K562 (cell line): ENCODE data around the gene LEMD1. TPM values are rescaled to one million over a fixed set of nuclear protein-coding genes. Genes with fewer than 3 reads are reported as not detected.
A peak's percentile ranks its signal among the peaks of the same experiment; 100 is the strongest.

Source experiments
- ATAC-seq: fragments of 200-7000 bp; cut with Tn5 transposase; 3 replicates; pipeline ENCODE4 v1.9.1; 2020; ENCODE audit warnings: moderate library complexity
- BruUV-seq: library from RNA; stranded (reverse); fragments of 400-500 nt; replicated peaks from 2 replicates; lab custom pipeline; 2021; lab: Mats Ljungman, UMichigan
- CTCF ChIA-PET: fragments of 300-600 bp; formaldehyde crosslinking; extraction: SDS; loops from one replicate; lab custom pipeline; 2021; ENCODE audit warnings: low intra/inter-chr PET ratio; lab: Yijun Ruan, JAX
- POLR2A ChIA-PET: fragments of 300-600, 350-650 bp; sonication (Branson Sonifier 250); formaldehyde crosslinking; extraction: SDS; loops from one replicate; lab custom pipeline; 2021; ENCODE audit warnings: antibody characterized with exemption, inconsistent platforms; lab: Yijun Ruan, JAX
- DNase-seq, 4 experiments: peaks; one replicate each; pipeline versions ENCODE4 v3.0.0 to v3.0.0-alpha.2; 2011 to 2018; ENCODE audit warnings: low spot score in 3 of 4, mixed read lengths in 3 of 4; ENCODE audit errors: extremely low read depth in 1 of 4
- FAIRE-seq: peaks from 2 replicates; lab custom pipeline; 2011; peaks lifted over from hg19 to GRCh38; lab: Jason Lieb, UNC
- H2AFZ ChIP-seq: 2 replicates; pipeline ENCODE4 v1.6.0; 2011; ENCODE audit warnings: low read depth, low read length, control low read depth, inconsistent platforms
- H3K27ac ChIP-seq: fragments of 200-600 bp; 3 replicates; pipeline ENCODE4 v1.8.0; 2011; ENCODE audit warnings: low read depth, mild to moderate bottlenecking, control low read depth, inconsistent platforms, low read length, moderate library complexity, mixed read lengths; ENCODE audit errors: extremely low read depth
- H3K27me3 ChIP-seq, 2 experiments: fragments of 300-600 bp in 1 of 2; 2 replicates in 1 of 2; 3 replicates in 1 of 2; pipeline versions ENCODE4 v1.6.0 to v1.8.0; 2011; ENCODE audit warnings: inconsistent platforms in 2 of 2, low read length in 2 of 2, mild to moderate bottlenecking in 1 of 2, mixed read lengths in 1 of 2, moderate library complexity in 1 of 2; ENCODE audit not compliant: control insufficient read depth in 2 of 2, insufficient read depth in 2 of 2
- H3K36me3 ChIP-seq: fragments of 300-600 bp; 3 replicates; pipeline ENCODE4 v1.8.0; 2011; ENCODE audit warnings: mild to moderate bottlenecking, low read length, inconsistent platforms; ENCODE audit not compliant: control insufficient read depth, insufficient read depth
- H3K4me1 ChIP-seq, 2 experiments: fragments of 200-600 bp in 1 of 2; replicated peaks in 1 of 2; 2 replicates in 1 of 2; 3 replicates in 1 of 2; pipeline versions ENCODE4 v1.5.1 to v1.8.0; 2011; ENCODE audit warnings: inconsistent platforms in 2 of 2, low read length in 2 of 2, mild to moderate bottlenecking in 1 of 2, mixed read lengths in 1 of 2, moderate library complexity in 1 of 2; ENCODE audit not compliant: control insufficient read depth in 2 of 2, insufficient read depth in 2 of 2
- H3K4me2 ChIP-seq: 2 replicates; pipeline ENCODE4 v1.6.1; 2011; ENCODE audit warnings: low read length, control low read depth, inconsistent platforms, mixed read lengths; ENCODE audit not compliant: insufficient read depth
- H3K4me3 ChIP-seq: fragments of 200-600 bp; sonication (generic), shearing (Covaris generic); 2 replicates; pipeline ENCODE4 v1.5.1; 2016; ENCODE audit warnings: control low read depth, inconsistent platforms
- H3K79me2 ChIP-seq: fragments of 200-600 bp; 3 replicates; pipeline ENCODE4 v1.8.0; 2011; ENCODE audit warnings: low read length, inconsistent platforms; ENCODE audit not compliant: control insufficient read depth, insufficient read depth
- H3K9ac ChIP-seq, 2 experiments: 2 replicates each; pipeline versions ENCODE4 v1.6.0 to v1.6.1; 2011; ENCODE audit warnings: low read depth in 2 of 2, low read length in 2 of 2, control low read depth in 1 of 2, inconsistent platforms in 1 of 2, mild to moderate bottlenecking in 1 of 2, mixed read lengths in 1 of 2; ENCODE audit not compliant: insufficient read depth in 1 of 2
- H3K9me1 ChIP-seq: one replicate; pipeline ENCODE4 v1.6.0; 2011; ENCODE audit warnings: inconsistent platforms, mild to moderate bottlenecking, low read length, moderate library complexity; ENCODE audit not compliant: control insufficient read depth, insufficient read depth
- H3K9me3 ChIP-seq: replicated peaks from 2 replicates; pipeline ENCODE4 v1.5.1; 2011; ENCODE audit warnings: low read depth, low read length, inconsistent platforms; ENCODE audit not compliant: control insufficient read depth, insufficient read depth
- H4K20me1 ChIP-seq: replicated peaks from 2 replicates; pipeline ENCODE4 v1.6.1; 2011; ENCODE audit warnings: low read length, inconsistent platforms, mixed read lengths; ENCODE audit not compliant: control insufficient read depth, insufficient read depth
- C11orf30 ChIP-seq: fragments of 450-650 bp; IDR thresholded peaks from 2 replicates; pipeline ENCODE4 v1.6.1; 2016; ENCODE audit warnings: low read depth, mild to moderate bottlenecking
- ETV5 ChIP-seq: sonication (generic); formaldehyde crosslinking; IDR thresholded peaks from 2 replicates; pipeline ENCODE4 v1.4.0; 2020; ENCODE audit warnings: low read depth, mild to moderate bottlenecking, missing genetic modification reagents
- MAFG ChIP-seq: fragments of 450-650 bp; conservative IDR thresholded peaks from 2 replicates; pipeline ENCODE4 v1.6.1; 2016; ENCODE audit warnings: missing genetic modification characterization, missing compliant biosample characterization
- MYNN ChIP-seq, 2 experiments: sonication (generic); formaldehyde crosslinking in 1 of 2; IDR thresholded peaks; 2 replicates each; pipeline versions ENCODE4 v1.5.0 to v1.6.1; 2016 to 2020; ENCODE audit warnings: antibody characterized with exemption in 1 of 2, missing genetic modification reagents in 1 of 2
- NUFIP1 ChIP-seq: fragments of 450-650 bp; IDR thresholded peaks from 2 replicates; pipeline ENCODE4 v1.6.1; 2018; ENCODE audit not compliant: partially characterized antibody
- ZNF316 ChIP-seq: fragments of 450-650 bp; IDR thresholded peaks from 2 replicates; pipeline ENCODE4 v1.6.1; 2016
- ZNF398 ChIP-seq: fragments of 250-450 bp; sonication (Bioruptor Pico); IDR thresholded peaks from 2 replicates; pipeline ENCODE4 v1.8.0; 2021; ENCODE audit warnings: moderate library complexity, mild to moderate bottlenecking, inconsistent platforms
- WGBS: fragments of 100-300 bp; shearing (Covaris generic); methylation state at CpG from one replicate; pipeline ENCODE4 v1.1.6; 2016; ENCODE audit warnings: low coverage, mixed read lengths; ENCODE audit not compliant: insufficient coverage; ENCODE audit errors: missing lambda C conversion rate; 5-methylcytosine and 5-hydroxymethylcytosine counted together
- in situ Hi-C: fragments of 300-500 bp; cut with MboI; formaldehyde crosslinking; loops from 4 replicates; pipeline ENCODE4 v1.15.0; 2018; ENCODE audit warnings: inconsistent platforms, mixed read lengths
- intact Hi-C: fragments of 100-400 bp; cut with micrococcal nuclease; formaldehyde crosslinking; loops from 2 replicates; pipeline ENCODE4 v1.14.2; 2022
- polyA plus RNA-seq, 8 experiments: library from polyadenylated mRNA; depleted of rRNA in 4 of 8; stranded (reverse) in 5 of 8; unstranded in 3 of 8; fragments of >200 nt; fragmentation: Nextera tagmentation in 2 of 8; fragmentation: Illumina TruSeq in 1 of 8; extraction: Ambion mirVana in 2 of 8; extraction: Trizol in 1 of 8; gene quantifications; 2 replicates each; pipeline versions ENCODE4 v1.2.1 to v1.2.3, GENCODE V29; 2011 to 2014; ENCODE audit warnings: inconsistent platforms in 1 of 8, missing spikeins in 1 of 8
- total RNA-seq, 7 experiments: library from RNA; depleted of rRNA in 6 of 7; stranded (reverse); fragments of >200 nt in 6 of 7; fragmentation: Illumina TruSeq in 2 of 7; extraction: Trizol in 2 of 7; gene quantifications; 2 replicates each; pipeline versions ENCODE4 v1.2.1 to v1.2.3, GENCODE V29; 2011 to 2021; ENCODE audit warnings: low replicate concordance in 1 of 7

The LEMD1 gene
- total and polyA plus RNA-seq, 9 of the 15 experiments (the other 6 are each of a cell fraction or from before 2014, with no cell fraction given), result 0.11 to 2.4 (median 0.57) TPM; not detected in 1

GRCh38 chr1:205420938-205421337, 918 bp downstream of the LEMD1 start:
- no peaks in the 10 kb centered on the region for H3K4me1 ChIP-seq
- H3K4me2 ChIP-seq, result no peak overlapping the region
- intact Hi-C loops (no loop called here), in situ Hi-C loops (no loop called here)
- H3K9me1 ChIP-seq, result no peaks in the 10 kb centered on the region
- no TSS peak for BruUV-seq
- no peak overlapping the region for H3K27ac ChIP-seq
- peaks cover 53 to 64% of the 10 kb centered on the region in 2 experiments for H3K27me3 ChIP-seq
- H3K79me2 ChIP-seq, result no peaks in the 10 kb centered on the region
- DNase-seq (no peak), FAIRE-seq (no peak), ATAC-seq (no peak)
- no peaks in the 10 kb centered on the region for H3K36me3 ChIP-seq
- H2AFZ ChIP-seq, result no peak overlapping the region
- peaks cover 5% of the 10 kb centered on the region; the same call in 1 of the 2 replicates for H4K20me1 ChIP-seq
- 0% methylated on average over 2 of the region's 2 CpGs for WGBS
- CTCF ChIA-PET, result interaction anchor here (0.6 kb wide), 1 partner anchor 64 kb away, joined by 3 read pairs; no protein-coding TSS in a partner anchor
- no peaks in the 10 kb centered on the region for H3K9me3 ChIP-seq
- H3K4me3 ChIP-seq, result no peak overlapping the region
- POLR2A ChIA-PET, result interaction anchor here (0.6 kb wide), 1 partner anchor 10 kb away, joined by 4 read pairs; no protein-coding TSS in a partner anchor
- no peak overlapping the region for H3K9ac ChIP-seq
- TF ChIP-seq ETV5 (CRISPR knock-in tag) (no peak), MYNN (IDR thresholded peaks at IDR 0.05) (no peak), MYNN (CRISPR knock-in tag; IDR thresholded peaks at IDR 0.05) (no peak), NUFIP1 (no peak), ZNF398 (CRISPR knock-in tag) (no peak), MAFG (peak; percentile 34; the same call in 1 of the 2 replicates), ZNF316 (peak; percentile 65), C11orf30 (peak; percentile 25; the same call in 1 of the 2 replicates)
- TF ChIP-seq, all 486 proteins: peak for 3
